GM12874 (cell line): ENCODE results near the gene GPR142.

Experiments
- CTCF ChIP-seq: IDR thresholded peaks from 2 replicates; pipeline ENCODE4 v1.5.1; 2011; ENCODE audit warnings: low read depth, mild to moderate bottlenecking, control low read depth, low read length, moderate library complexity; ENCODE audit not compliant: insufficient read depth

GPR142 gene

DNA sequence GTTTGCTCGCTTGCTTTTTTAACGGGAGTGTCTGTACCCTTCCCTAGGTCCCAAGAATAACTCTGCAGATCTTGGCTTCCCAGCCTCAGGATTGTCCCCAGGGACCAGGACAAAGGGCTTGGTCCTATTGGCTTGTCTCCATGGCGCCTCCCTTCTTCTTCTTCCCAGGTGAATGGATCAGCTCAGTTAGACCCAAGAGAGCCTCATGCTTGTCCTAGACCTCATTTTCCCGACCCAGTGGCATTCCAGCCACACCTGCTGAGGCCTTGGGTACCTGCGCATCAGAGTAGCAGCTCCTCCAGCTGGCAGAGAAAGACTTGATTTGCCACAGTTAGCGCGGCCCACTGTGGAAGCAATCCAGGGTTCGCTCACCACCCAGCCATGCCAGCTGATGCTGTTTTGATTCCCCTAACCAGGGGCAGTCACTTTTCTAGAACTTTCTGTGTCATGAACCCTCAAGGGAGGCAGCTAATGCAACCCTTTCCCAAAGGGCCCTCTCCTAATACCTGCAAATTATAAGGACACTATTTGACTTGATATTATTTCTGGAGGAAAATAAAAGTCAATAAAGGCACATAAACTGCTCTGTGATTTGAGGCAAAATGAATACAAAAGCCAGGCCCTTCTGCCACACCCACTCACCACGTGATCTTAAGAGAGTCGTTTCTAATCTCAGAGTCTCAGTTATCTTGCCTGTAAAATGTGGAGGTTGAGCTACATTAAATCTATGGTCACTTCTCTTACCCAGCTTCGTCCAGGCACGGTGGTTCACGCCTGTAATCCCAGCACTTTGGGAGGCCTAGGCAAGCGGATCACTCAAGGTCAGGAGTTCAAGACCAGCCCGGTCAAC is 13.9 kb downstream of the GPR142 start:
- TF ChIP-seq CTCF: no peak

GRCh38 chr17:74383141-74383540 is 15.8 kb downstream of the GPR142 start:
- no peak for TF ChIP-seq CTCF

GRCh38 chr17:74385201-74385600 is 17.9 kb downstream of the GPR142 start:
- no peak for TF ChIP-seq CTCF

GRCh38 chr17:74386386-74386785 is 19.1 kb downstream of the GPR142 start:
- no peak for TF ChIP-seq CTCF

- TF ChIP-seq CTCF: no peak
Measured at GRCh38 chr17:74387365-74388218, 20.3 kb downstream of the GPR142 start.

GRCh38 chr17:74389084-74389753 is 21.9 kb downstream of the GPR142 start:
- no peak for TF ChIP-seq CTCF
